SK-N-SH treated with all-trans-retinoic acid at 6 μM for 48 hours (cell line): ENCODE measurements around the gene SCRN1.

Experiments
- ATAC-seq: fragments of 200-7000 bp; cut with Tn5 transposase; 3 replicates; pipeline ENCODE4 v1.9.1; 2020; ENCODE audit warnings: mild to moderate bottlenecking, moderate library complexity
- ARNTL ChIP-seq: fragments of 450-650 bp; formaldehyde crosslinking; IDR thresholded peaks from 2 replicates; pipeline ENCODE4 v1.5.0; 2020; ENCODE audit warnings: low read depth, mild to moderate bottlenecking, moderate library complexity, borderline replicate concordance
- BACH2 ChIP-seq: fragments of 250-450 bp; sonication (Bioruptor Pico); IDR thresholded peaks from 2 replicates; pipeline ENCODE4 v1.9.0; 2021; ENCODE audit warnings: mild to moderate bottlenecking, borderline replicate concordance
- CSDC2 ChIP-seq: fragments of 250-450 bp; sonication (Bioruptor Pico); IDR thresholded peaks from 2 replicates; pipeline ENCODE4 v1.5.0; 2020; ENCODE audit warnings: mild to moderate bottlenecking, moderate library complexity
- CSRNP3 ChIP-seq: fragments of 250-450 bp; sonication (Bioruptor Pico); IDR thresholded peaks from 2 replicates; pipeline ENCODE4 v1.5.1; 2021; ENCODE audit warnings: mild to moderate bottlenecking, moderate library complexity
- GLIS3 ChIP-seq: fragments of 250-450 bp; sonication (Bioruptor Pico); IDR thresholded peaks from 2 replicates; pipeline ENCODE4 v1.5.0; 2020; ENCODE audit warnings: mild to moderate bottlenecking, moderate library complexity
- ISL1 ChIP-seq: fragments of 250-450 bp; sonication (Bioruptor Pico); IDR thresholded peaks from 2 replicates; pipeline ENCODE4 v2.1.2; 2022; ENCODE audit warnings: mild to moderate bottlenecking, moderate library complexity
- OSR1 ChIP-seq: fragments of 250-450 bp; sonication (Bioruptor Pico); IDR thresholded peaks from 2 replicates; pipeline ENCODE4 v1.8.0; 2022; ENCODE audit warnings: moderate library complexity, mild to moderate bottlenecking, inconsistent platforms
- PATZ1 ChIP-seq: fragments of 250-450 bp; sonication (Bioruptor Pico); IDR thresholded peaks from 2 replicates; pipeline ENCODE4 v1.8.0; 2020; ENCODE audit warnings: mild to moderate bottlenecking, moderate library complexity, borderline replicate concordance
- POU6F1 ChIP-seq: fragments of 250-450 bp; sonication (Bioruptor Pico); IDR thresholded peaks from 2 replicates; pipeline ENCODE4 v1.8.0; 2021; ENCODE audit warnings: low read depth, mild to moderate bottlenecking, moderate library complexity, borderline replicate concordance
- PPARA ChIP-seq: fragments of 250-450 bp; sonication (Bioruptor Pico); IDR thresholded peaks from 2 replicates; pipeline ENCODE4 v1.5.0; 2020; ENCODE audit warnings: mild to moderate bottlenecking, borderline replicate concordance
- RARB ChIP-seq: fragments of 250-450 bp; sonication (Bioruptor Pico); IDR thresholded peaks from 2 replicates; pipeline ENCODE4 v1.8.0; 2021; ENCODE audit warnings: mild to moderate bottlenecking, moderate library complexity
- SNAI2 ChIP-seq: fragments of 250-450 bp; sonication (Bioruptor Pico); IDR thresholded peaks from 2 replicates; pipeline ENCODE4 v1.5.0; 2020; ENCODE audit warnings: mild to moderate bottlenecking, moderate library complexity
- TCF4 ChIP-seq: fragments of 250-450 bp; sonication (Bioruptor Pico); IDR thresholded peaks from 2 replicates; pipeline ENCODE4 v1.8.0; 2021; ENCODE audit warnings: mild to moderate bottlenecking, moderate library complexity, borderline replicate concordance
- ZFP3 ChIP-seq: fragments of 250-450 bp; sonication (Bioruptor Pico); IDR thresholded peaks from 2 replicates; pipeline ENCODE4 v1.5.0; 2020; ENCODE audit warnings: mild to moderate bottlenecking, moderate library complexity
- ZNF565 ChIP-seq: fragments of 450-650 bp; formaldehyde crosslinking; conservative IDR thresholded peaks from 2 replicates; pipeline ENCODE4 v1.5.0; 2020; ENCODE audit warnings: low read depth, mild to moderate bottlenecking, moderate library complexity
- ZNF70 ChIP-seq: fragments of 450-650 bp; formaldehyde crosslinking; IDR thresholded peaks from 2 replicates; pipeline ENCODE4 v1.5.0; 2020; ENCODE audit warnings: mild to moderate bottlenecking, moderate library complexity
- ZNF8 ChIP-seq: fragments of 450-650 bp; formaldehyde crosslinking; IDR thresholded peaks from 2 replicates; pipeline ENCODE4 v1.5.0; 2020; ENCODE audit warnings: mild to moderate bottlenecking, moderate library complexity
- TF ChIP-seq, protein P1 (sequence below): fragments of 250-450 bp; sonication (Bioruptor Pico); IDR thresholded peaks from 2 replicates; pipeline ENCODE4 v1.5.0; 2020; ENCODE audit warnings: mild to moderate bottlenecking, moderate library complexity

Gene SCRN1

GRCh38 chr7:29990931-29991330, 1.3 kb upstream of the SCRN1 start:
- ATAC-seq = no peak
- no peak for TF ChIP-seq ZNF70 (CRISPR knock-in tag)
- TF ChIP-seq POU6F1 (CRISPR knock-in tag) = no peak
- no peak for TF ChIP-seq PATZ1 (CRISPR knock-in tag)
- TF ChIP-seq SNAI2 (CRISPR knock-in tag) = no peak
- TF ChIP-seq OSR1 (CRISPR knock-in tag) = no peak
- no peak for TF ChIP-seq CSDC2
- no peak for TF ChIP-seq CSRNP3 (CRISPR knock-in tag)
- no peak for TF ChIP-seq ARNTL
- TF ChIP-seq PPARA (CRISPR knock-in tag) = no peak

- peak; percentile 66 for ATAC-seq
- TF ChIP-seq ZNF70 (CRISPR knock-in tag) (no peak), ZFP3 (0 out of 2 replicates have a peak, but pooled peaks have one; percentile 15), CSRNP3 (CRISPR knock-in tag) (0 out of 2 replicates have a peak, but pooled peaks have one; percentile 51), ZNF565 (CRISPR knock-in tag) (no peak), RARB (CRISPR knock-in tag) (0 out of 2 replicates have a peak, but pooled peaks have one; percentile 35), PPARA (CRISPR knock-in tag) (no peak), TCF4 (CRISPR knock-in tag) (peak; percentile 31; the same call in 1 of the 2 replicates), CSDC2 (peak; percentile 63), SNAI2 (CRISPR knock-in tag) (0 out of 2 replicates have a peak, but pooled peaks have one; percentile 27), ZNF8 (CRISPR knock-in tag) (0 out of 2 replicates have a peak, but pooled peaks have one; percentile 13), BACH2 (peak; percentile 42; the same call in 1 of the 2 replicates)
- TF ChIP-seq, protein P1, sequence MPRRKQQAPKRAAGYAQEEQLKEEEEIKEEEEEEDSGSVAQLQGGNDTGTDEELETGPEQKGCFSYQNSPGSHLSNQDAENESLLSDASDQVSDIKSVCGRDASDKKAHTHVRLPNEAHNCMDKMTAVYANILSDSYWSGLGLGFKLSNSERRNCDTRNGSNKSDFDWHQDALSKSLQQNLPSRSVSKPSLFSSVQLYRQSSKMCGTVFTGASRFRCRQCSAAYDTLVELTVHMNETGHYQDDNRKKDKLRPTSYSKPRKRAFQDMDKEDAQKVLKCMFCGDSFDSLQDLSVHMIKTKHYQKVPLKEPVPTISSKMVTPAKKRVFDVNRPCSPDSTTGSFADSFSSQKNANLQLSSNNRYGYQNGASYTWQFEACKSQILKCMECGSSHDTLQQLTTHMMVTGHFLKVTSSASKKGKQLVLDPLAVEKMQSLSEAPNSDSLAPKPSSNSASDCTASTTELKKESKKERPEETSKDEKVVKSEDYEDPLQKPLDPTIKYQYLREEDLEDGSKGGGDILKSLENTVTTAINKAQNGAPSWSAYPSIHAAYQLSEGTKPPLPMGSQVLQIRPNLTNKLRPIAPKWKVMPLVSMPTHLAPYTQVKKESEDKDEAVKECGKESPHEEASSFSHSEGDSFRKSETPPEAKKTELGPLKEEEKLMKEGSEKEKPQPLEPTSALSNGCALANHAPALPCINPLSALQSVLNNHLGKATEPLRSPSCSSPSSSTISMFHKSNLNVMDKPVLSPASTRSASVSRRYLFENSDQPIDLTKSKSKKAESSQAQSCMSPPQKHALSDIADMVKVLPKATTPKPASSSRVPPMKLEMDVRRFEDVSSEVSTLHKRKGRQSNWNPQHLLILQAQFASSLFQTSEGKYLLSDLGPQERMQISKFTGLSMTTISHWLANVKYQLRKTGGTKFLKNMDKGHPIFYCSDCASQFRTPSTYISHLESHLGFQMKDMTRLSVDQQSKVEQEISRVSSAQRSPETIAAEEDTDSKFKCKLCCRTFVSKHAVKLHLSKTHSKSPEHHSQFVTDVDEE (CRISPR knock-in tag) = peak; percentile 60; the same call in 1 of the 2 replicates
Measured at GRCh38 chr7:29988424-29989256, 961 bp downstream of the SCRN1 start.

- ATAC-seq = peak; percentile 78
- TF ChIP-seq PATZ1 (CRISPR knock-in tag) = 0 out of 2 replicates have a peak, but pooled peaks have one; percentile 21
- 0 out of 2 replicates have a peak, but pooled peaks have one; percentile 24 for TF ChIP-seq ZFP3
- 0 out of 2 replicates have a peak, but pooled peaks have one; percentile 24 for TF ChIP-seq GLIS3 (CRISPR knock-in tag)
- TF ChIP-seq ZNF565 (CRISPR knock-in tag) = no peak
- TF ChIP-seq OSR1 (CRISPR knock-in tag) = peak; percentile 85; the same call in 1 of the 2 replicates
- TF ChIP-seq ISL1 = no peak
- TF ChIP-seq ZNF8 (CRISPR knock-in tag) = peak; percentile 36; the same call in 1 of the 2 replicates
- TF ChIP-seq, protein P1 (CRISPR knock-in tag) = no peak; the same call in 1 of the 2 replicates
- TF ChIP-seq CSDC2 = peak; percentile 95
Measured at GRCh38 chr7:29987811-29988317, 1.7 kb downstream of the SCRN1 start.
